K562 (cell line): Measurements from ENCODE around the gene ABCB9. TPM values are rescaled to one million over a fixed set of nuclear protein-coding genes. Genes with fewer than 3 reads are reported as not detected.

Source experiments
- C11orf30 ChIP-seq: fragments of 450-650 bp; IDR thresholded peaks from 2 replicates; pipeline ENCODE4 v1.6.1; 2016; ENCODE audit warnings: low read depth, mild to moderate bottlenecking
- CHD2 ChIP-seq: IDR thresholded peaks from 2 replicates; pipeline ENCODE4 v1.6.1; 2011; ENCODE audit warnings: low read depth, low read length
- E2F5 ChIP-seq: sonication (generic); formaldehyde crosslinking; IDR thresholded peaks from 2 replicates; pipeline ENCODE4 v1.8.0; 2022; ENCODE audit warnings: mild to moderate bottlenecking, missing genetic modification reagents
- ETS1 ChIP-seq: conservative IDR thresholded peaks from 2 replicates; pipeline ENCODE4 v1.6.1; 2011; ENCODE audit warnings: low read depth, mild to moderate bottlenecking, low read length; ENCODE audit not compliant: control insufficient read depth
- JUN ChIP-seq, 2 experiments: sonication (generic) in 1 of 2; formaldehyde crosslinking in 1 of 2; IDR thresholded peaks; 2 replicates each; pipeline versions ENCODE4 v1.6.1 to v1.8.0; 2012 to 2022; ENCODE audit warnings: borderline replicate concordance in 2 of 2, mild to moderate bottlenecking in 2 of 2, improper control_type of control experiment in 1 of 2, low read depth in 1 of 2, low read length in 1 of 2, missing genetic modification reagents in 1 of 2
- NR2C2 ChIP-seq, 2 experiments: fragments of 200-800 bp in 1 of 2; sonication (Bioruptor generic) in 1 of 2; sonication (generic) in 1 of 2; formaldehyde crosslinking in 1 of 2; IDR thresholded peaks; 2 replicates each; pipeline versions ENCODE4 v1.6.1 to v1.8.0; 2016 to 2022; ENCODE audit warnings: mild to moderate bottlenecking in 1 of 2, missing compliant biosample characterization in 1 of 2, missing genetic modification characterization in 1 of 2, missing genetic modification reagents in 1 of 2
- PML ChIP-seq: IDR thresholded peaks from 2 replicates; pipeline ENCODE4 v1.6.1; 2012; ENCODE audit warnings: low read length, inconsistent platforms
- SRF ChIP-seq, 2 experiments: fragments of 250-450, 450-650 bp in 1 of 2; sonication (Bioruptor Pico) in 1 of 2; sonication (generic) in 1 of 2; formaldehyde crosslinking; IDR thresholded peaks; 2 replicates each; pipeline versions ENCODE4 v1.5.0 to v1.5.1; 2020 to 2022; ENCODE audit warnings: mild to moderate bottlenecking in 1 of 2, missing genetic modification reagents in 1 of 2
- TEAD1 ChIP-seq, 2 experiments: fragments of 450-650 bp in 1 of 2; sonication (generic) in 1 of 2; formaldehyde crosslinking; IDR thresholded peaks; 2 replicates each; pipeline versions ENCODE4 v1.4.0 to v1.8.0; 2020 to 2022; ENCODE audit warnings: mild to moderate bottlenecking in 2 of 2, missing genetic modification reagents in 1 of 2
- ZNF23 ChIP-seq: fragments of 250-450 bp; sonication (Bioruptor Pico); IDR thresholded peaks from 2 replicates; pipeline ENCODE4 v1.4.0; 2020; ENCODE audit warnings: mild to moderate bottlenecking
- ZNF398 ChIP-seq: fragments of 250-450 bp; sonication (Bioruptor Pico); IDR thresholded peaks from 2 replicates; pipeline ENCODE4 v1.8.0; 2021; ENCODE audit warnings: moderate library complexity, mild to moderate bottlenecking, inconsistent platforms
- polyA plus RNA-seq, 8 experiments: library from polyadenylated mRNA; depleted of rRNA in 4 of 8; stranded (reverse) in 5 of 8; unstranded in 3 of 8; fragments of >200 nt; fragmentation: Nextera tagmentation in 2 of 8; fragmentation: Illumina TruSeq in 1 of 8; extraction: Ambion mirVana in 2 of 8; extraction: Trizol in 1 of 8; gene quantifications; 2 replicates each; pipeline versions ENCODE4 v1.2.1 to v1.2.3, GENCODE V29; 2011 to 2014; ENCODE audit warnings: inconsistent platforms in 1 of 8, missing spikeins in 1 of 8
- total RNA-seq, 7 experiments: library from RNA; depleted of rRNA in 6 of 7; stranded (reverse); fragments of >200 nt in 6 of 7; fragmentation: Illumina TruSeq in 2 of 7; extraction: Trizol in 2 of 7; gene quantifications; 2 replicates each; pipeline versions ENCODE4 v1.2.1 to v1.2.3, GENCODE V29; 2011 to 2021; ENCODE audit warnings: low replicate concordance in 1 of 7
- TF ChIP-seq, protein P1 (sequence below), 2 experiments: fragments of 450-650 bp; conservative IDR thresholded peaks; 2 replicates each; pipeline ENCODE4 v1.6.1; 2017; ENCODE audit warnings: mild to moderate bottlenecking in 2 of 2, moderate library complexity in 2 of 2
- TF ChIP-seq, protein P2 (sequence below): fragments of 250-450 bp; sonication (Bioruptor Pico); IDR thresholded peaks from 2 replicates; pipeline ENCODE4 v1.4.0; 2020; ENCODE audit warnings: mild to moderate bottlenecking

The ABCB9 gene
- total and polyA plus RNA-seq, 9 of the 15 experiments (the other 6 are each of a cell fraction or from before 2014, with no cell fraction given), result 0.20 to 12.6 (median 6.2) TPM

DNA sequence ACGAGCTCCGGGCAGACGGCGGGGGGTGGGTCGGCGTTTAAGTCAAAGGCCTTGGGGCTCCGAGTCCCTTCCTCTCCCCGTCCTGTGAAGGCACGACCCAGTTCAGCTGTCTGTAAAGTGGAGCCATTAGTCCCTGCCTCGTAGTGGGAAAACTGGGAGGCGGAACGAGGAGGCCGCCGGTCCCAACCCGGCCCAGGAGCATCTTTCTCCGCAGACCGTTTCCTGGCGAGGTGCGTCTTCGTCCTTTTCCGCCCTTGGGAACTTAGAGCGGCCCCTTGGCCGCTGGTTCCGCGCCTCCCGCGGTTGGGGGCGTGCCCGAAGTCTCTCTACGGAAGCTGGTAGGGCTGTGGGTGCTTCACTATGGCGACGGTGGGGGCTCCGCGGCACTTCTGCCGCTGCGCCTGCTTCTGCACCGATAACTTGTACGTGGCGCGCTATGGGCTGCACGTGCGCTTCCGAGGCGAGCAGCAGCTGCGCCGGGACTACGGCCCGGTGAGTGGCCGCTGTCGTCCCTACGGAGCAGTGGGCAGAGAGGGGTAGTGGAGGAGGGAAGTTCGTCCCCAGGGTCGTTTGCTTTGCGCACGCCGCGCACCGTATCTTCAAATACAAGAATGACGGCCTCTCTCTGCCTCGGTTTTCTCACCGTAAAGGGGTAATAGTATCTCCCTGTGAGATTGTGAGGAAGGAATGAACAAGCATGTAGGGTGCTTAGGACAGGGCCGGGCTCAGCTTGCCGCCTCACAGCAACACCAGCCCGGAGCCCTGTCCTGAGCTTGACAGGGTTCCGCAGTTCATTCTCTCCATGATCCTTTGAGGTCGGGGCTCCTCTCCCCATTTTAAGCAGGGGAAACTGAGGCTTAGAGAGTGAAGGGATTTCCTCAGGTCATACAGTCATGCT lies 8.9 kb upstream of the ABCB9 start, which contains the start of gene OGFOD2 (continued):
- TF ChIP-seq, protein P1, sequence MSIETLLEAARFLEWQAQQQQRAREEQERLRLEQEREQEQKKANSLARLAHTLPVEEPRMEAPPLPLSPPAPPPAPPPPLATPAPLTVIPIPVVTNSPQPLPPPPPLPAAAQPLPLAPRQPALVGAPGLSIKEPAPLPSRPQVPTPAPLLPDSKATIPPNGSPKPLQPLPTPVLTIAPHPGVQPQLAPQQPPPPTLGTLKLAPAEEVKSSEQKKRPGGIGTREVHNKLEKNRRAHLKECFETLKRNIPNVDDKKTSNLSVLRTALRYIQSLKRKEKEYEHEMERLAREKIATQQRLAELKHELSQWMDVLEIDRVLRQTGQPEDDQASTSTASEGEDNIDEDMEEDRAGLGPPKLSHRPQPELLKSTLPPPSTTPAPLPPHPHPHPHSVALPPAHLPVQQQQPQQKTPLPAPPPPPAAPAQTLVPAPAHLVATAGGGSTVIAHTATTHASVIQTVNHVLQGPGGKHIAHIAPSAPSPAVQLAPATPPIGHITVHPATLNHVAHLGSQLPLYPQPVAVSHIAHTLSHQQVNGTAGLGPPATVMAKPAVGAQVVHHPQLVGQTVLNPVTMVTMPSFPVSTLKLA (conservative IDR thresholded peaks at IDR 0.05), result peak; percentile 85 to 95
- TF ChIP-seq, protein P2, sequence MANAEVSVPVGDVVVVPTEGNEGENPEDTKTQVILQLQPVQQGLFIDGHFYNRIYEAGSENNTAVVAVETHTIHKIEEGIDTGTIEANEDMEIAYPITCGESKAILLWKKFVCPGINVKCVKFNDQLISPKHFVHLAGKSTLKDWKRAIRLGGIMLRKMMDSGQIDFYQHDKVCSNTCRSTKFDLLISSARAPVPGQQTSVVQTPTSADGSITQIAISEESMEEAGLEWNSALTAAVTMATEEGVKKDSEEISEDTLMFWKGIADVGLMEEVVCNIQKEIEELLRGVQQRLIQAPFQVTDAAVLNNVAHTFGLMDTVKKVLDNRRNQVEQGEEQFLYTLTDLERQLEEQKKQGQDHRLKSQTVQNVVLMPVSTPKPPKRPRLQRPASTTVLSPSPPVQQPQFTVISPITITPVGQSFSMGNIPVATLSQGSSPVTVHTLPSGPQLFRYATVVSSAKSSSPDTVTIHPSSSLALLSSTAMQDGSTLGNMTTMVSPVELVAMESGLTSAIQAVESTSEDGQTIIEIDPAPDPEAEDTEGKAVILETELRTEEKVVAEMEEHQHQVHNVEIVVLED, result 0 out of 2 replicates have a peak, but pooled peaks have one; percentile 14
- no peak for TF ChIP-seq ZNF23 (CRISPR knock-in tag)
- TF ChIP-seq C11orf30, result no peak
- TF ChIP-seq ETS1, result 0 out of 2 replicates have a peak, but pooled peaks have one; percentile 45
- TF ChIP-seq ZNF398 (CRISPR knock-in tag), result no peak
- TF ChIP-seq CHD2, result 0 out of 2 replicates have a peak, but pooled peaks have one; percentile 14
- TF ChIP-seq TEAD1 (CRISPR knock-in tag; IDR thresholded peaks at IDR 0.05), result peak in 1 of 2 experiments; percentile 90; a peak in 2 of 4 replicates
- no peak; a peak in 1 of 4 replicates for TF ChIP-seq SRF (CRISPR knock-in tag; IDR thresholded peaks at IDR 0.05)
- peak; percentile 36; the same call in 1 of the 2 replicates for TF ChIP-seq PML
- peak; percentile 50; the same call in 1 of the 2 replicates for TF ChIP-seq NR2C2 (CRISPR knock-in tag; IDR thresholded peaks at IDR 0.05)
- peak; percentile 27; the same call in 1 of the 2 replicates for TF ChIP-seq NR2C2 (tag; IDR thresholded peaks at IDR 0.05)
- TF ChIP-seq JUN (IDR thresholded peaks at IDR 0.05; ENCODE audit: borderline replicate concordance, low read depth, low read length), result peak; percentile 9; the same call in 1 of the 2 replicates
- TF ChIP-seq JUN (CRISPR knock-in tag; IDR thresholded peaks at IDR 0.05; ENCODE audit: borderline replicate concordance), result peak; percentile 88
- TF ChIP-seq E2F5, result peak; percentile 75; the same call in 1 of the 2 replicates
